KOPT-K1 (cell line): ENCODE results near the gene MRPS27.

Experiments
- H3K27ac ChIP-seq: fragments of 200-600 bp; sonication (generic); 2 replicates; pipeline ENCODE4 v1.5.1; 2016; ENCODE audit warnings: antibody characterized with exemption, mild to moderate bottlenecking, low read depth, low read length; ENCODE audit not compliant: poor library complexity, severe bottlenecking
- H3K36me3 ChIP-seq: fragments of 200-600 bp; sonication (generic); 2 replicates; pipeline ENCODE4 v1.5.1; 2017; ENCODE audit warnings: antibody characterized with exemption, mild to moderate bottlenecking, low read length, moderate library complexity; ENCODE audit not compliant: insufficient read depth
- H3K9me3 ChIP-seq: fragments of 200-600 bp; sonication (generic); 2 replicates; pipeline ENCODE4 v1.5.1; 2017; ENCODE audit warnings: antibody characterized with exemption, low read length, mild to moderate bottlenecking; ENCODE audit not compliant: insufficient read depth, poor library complexity, severe bottlenecking

The MRPS27 gene

GRCh38 chr5:72319976-72320752 lies at the start of gene MRPS27, which contains the start of gene PTCD2:
TSS of gene MRPS27 (minus strand) at chr5:72320240. CDS start at chr5:72320221, 19 bp downstream.
TSS of gene PTCD2 (plus strand) at chr5:72320373. CDS start at chr5:72320383, 10 bp downstream.
- H3K9me3 ChIP-seq, result no peaks in the 10 kb centered on the region
- peak within 1 kb of the TSS; percentile 85 for H3K27ac ChIP-seq
- peaks cover 39% of the 10 kb centered on the region for H3K36me3 ChIP-seq

- no peaks in the 10 kb centered on the region for H3K9me3 ChIP-seq
- peaks cover 7% of the 10 kb centered on the region; the same call in 1 of the 2 replicates for H3K36me3 ChIP-seq
- H3K27ac ChIP-seq, result no peak overlapping the region
Observed at GRCh38 chr5:72369711-72370110, 49.7 kb upstream of the MRPS27 start.

- Histone ChIP-seq H3K36me3 (peaks cover 11% of the 10 kb centered on the region; the same call in 1 of the 2 replicates), H3K27ac (no peak overlapping the region), H3K9me3 (no peaks in the 10 kb centered on the region)
Observed at GRCh38 chr5:72369301-72369700, 49.3 kb upstream of the MRPS27 start.

GRCh38 chr5:72368271-72368670 lies 48.2 kb upstream of the MRPS27 start:
- H3K36me3 ChIP-seq, result peaks cover 13% of the 10 kb centered on the region
- H3K9me3 ChIP-seq, result no peaks in the 10 kb centered on the region
- no peak overlapping the region for H3K27ac ChIP-seq

- Histone ChIP-seq H3K36me3 (peaks cover 31% of the 10 kb centered on the region), H3K27ac (no peak overlapping the region)
Observed at GRCh38 chr5:72366324-72366976, 46.4 kb upstream of the MRPS27 start.

GRCh38 chr5:72364951-72365350 lies 44.9 kb upstream of the MRPS27 start:
- no peaks in the 10 kb centered on the region for H3K9me3 ChIP-seq
- H3K36me3 ChIP-seq, result peaks cover 45% of the 10 kb centered on the region
- no peak overlapping the region for H3K27ac ChIP-seq

More at GRCh38 chr5:72366324-72366976, 46.4 kb upstream of the MRPS27 start:
- H3K9me3 ChIP-seq, result no peaks in the 10 kb centered on the region

- Histone ChIP-seq H3K27ac (no peak overlapping the region), H3K36me3 (peaks cover 53% of the 10 kb centered on the region), H3K9me3 (no peaks in the 10 kb centered on the region)
Observed at GRCh38 chr5:72364171-72364570, 44.1 kb upstream of the MRPS27 start.

GRCh38 chr5:72363166-72363802 lies 43.2 kb upstream of the MRPS27 start:
- no peak overlapping the region for H3K27ac ChIP-seq
- no peaks in the 10 kb centered on the region for H3K9me3 ChIP-seq
- peaks cover 62% of the 10 kb centered on the region for H3K36me3 ChIP-seq

GRCh38 chr5:72359886-72360285 lies 39.8 kb upstream of the MRPS27 start:
- Histone ChIP-seq H3K36me3 (peaks cover 65% of the 10 kb centered on the region), H3K27ac (no peak overlapping the region), H3K9me3 (no peaks in the 10 kb centered on the region)

GRCh38 chr5:72358925-72359324 lies 38.9 kb upstream of the MRPS27 start:
- Histone ChIP-seq H3K36me3 (peaks cover 60% of the 10 kb centered on the region), H3K27ac (no peak overlapping the region), H3K9me3 (no peaks in the 10 kb centered on the region)

GRCh38 chr5:72356361-72356760 lies 36.3 kb upstream of the MRPS27 start:
- Histone ChIP-seq H3K27ac (no peak overlapping the region), H3K9me3 (no peaks in the 10 kb centered on the region), H3K36me3 (peaks cover 47% of the 10 kb centered on the region)

GRCh38 chr5:72355706-72356299 lies 35.8 kb upstream of the MRPS27 start:
- Histone ChIP-seq H3K9me3 (no peaks in the 10 kb centered on the region), H3K27ac (no peak overlapping the region), H3K36me3 (peaks cover 45% of the 10 kb centered on the region)

- H3K36me3 ChIP-seq, result peaks cover 18% of the 10 kb centered on the region
- H3K9me3 ChIP-seq, result no peaks in the 10 kb centered on the region
- no peak overlapping the region for H3K27ac ChIP-seq
Observed at GRCh38 chr5:72353046-72353445, 33.0 kb upstream of the MRPS27 start.

GRCh38 chr5:72352616-72353015 lies 32.6 kb upstream of the MRPS27 start:
- H3K27ac ChIP-seq, result no peak overlapping the region
- H3K9me3 ChIP-seq, result no peaks in the 10 kb centered on the region
- H3K36me3 ChIP-seq, result peaks cover 16% of the 10 kb centered on the region

- Histone ChIP-seq H3K36me3 (peaks cover 26% of the 10 kb centered on the region), H3K27ac (no peak overlapping the region), H3K9me3 (no peaks in the 10 kb centered on the region)
Observed at GRCh38 chr5:72351376-72351775, 31.3 kb upstream of the MRPS27 start.
